Measurements from ENCODE around the gene SLC1A2.

The SLC1A2 gene

GRCh38 chr11:35235936-35236666 lies 183.3 kb downstream of the SLC1A2 start:
- no peaks in the 10 kb centered on the region for H3K27me3 ChIP-seq (ENCODE audit: insufficient read depth, low read depth, severe bottlenecking)
- TF ChIP-seq, protein P1, sequence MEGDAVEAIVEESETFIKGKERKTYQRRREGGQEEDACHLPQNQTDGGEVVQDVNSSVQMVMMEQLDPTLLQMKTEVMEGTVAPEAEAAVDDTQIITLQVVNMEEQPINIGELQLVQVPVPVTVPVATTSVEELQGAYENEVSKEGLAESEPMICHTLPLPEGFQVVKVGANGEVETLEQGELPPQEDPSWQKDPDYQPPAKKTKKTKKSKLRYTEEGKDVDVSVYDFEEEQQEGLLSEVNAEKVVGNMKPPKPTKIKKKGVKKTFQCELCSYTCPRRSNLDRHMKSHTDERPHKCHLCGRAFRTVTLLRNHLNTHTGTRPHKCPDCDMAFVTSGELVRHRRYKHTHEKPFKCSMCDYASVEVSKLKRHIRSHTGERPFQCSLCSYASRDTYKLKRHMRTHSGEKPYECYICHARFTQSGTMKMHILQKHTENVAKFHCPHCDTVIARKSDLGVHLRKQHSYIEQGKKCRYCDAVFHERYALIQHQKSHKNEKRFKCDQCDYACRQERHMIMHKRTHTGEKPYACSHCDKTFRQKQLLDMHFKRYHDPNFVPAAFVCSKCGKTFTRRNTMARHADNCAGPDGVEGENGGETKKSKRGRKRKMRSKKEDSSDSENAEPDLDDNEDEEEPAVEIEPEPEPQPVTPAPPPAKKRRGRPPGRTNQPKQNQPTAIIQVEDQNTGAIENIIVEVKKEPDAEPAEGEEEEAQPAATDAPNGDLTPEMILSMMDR (IDR thresholded peaks at IDR 0.05; ENCODE audit: low read depth, low read length) = no peak
- H3K9me3 ChIP-seq (ENCODE audit: severe bottlenecking) = peaks cover 2% of the 10 kb centered on the region
- H3K27ac ChIP-seq = no peak overlapping the region
- no peak overlapping the region for H3K4me3 ChIP-seq (ENCODE audit: low read depth, low read length)
- no peak for DNase-seq
- no peaks in the 10 kb centered on the region for H3K36me3 ChIP-seq

GRCh38 chr11:35235498-35235897 lies 183.9 kb downstream of the SLC1A2 start:
- no peaks in the 10 kb centered on the region for H3K36me3 ChIP-seq
- H3K27ac ChIP-seq = no peak overlapping the region
- no peak for DNase-seq
- H3K4me3 ChIP-seq (ENCODE audit: low read depth, low read length) = no peak overlapping the region
- TF ChIP-seq, protein P1 (IDR thresholded peaks at IDR 0.05; ENCODE audit: low read depth, low read length) = no peak
- H3K9me3 ChIP-seq (ENCODE audit: severe bottlenecking) = peaks cover 2% of the 10 kb centered on the region
- H3K27me3 ChIP-seq (ENCODE audit: insufficient read depth, low read depth, severe bottlenecking) = no peaks in the 10 kb centered on the region

DNA sequence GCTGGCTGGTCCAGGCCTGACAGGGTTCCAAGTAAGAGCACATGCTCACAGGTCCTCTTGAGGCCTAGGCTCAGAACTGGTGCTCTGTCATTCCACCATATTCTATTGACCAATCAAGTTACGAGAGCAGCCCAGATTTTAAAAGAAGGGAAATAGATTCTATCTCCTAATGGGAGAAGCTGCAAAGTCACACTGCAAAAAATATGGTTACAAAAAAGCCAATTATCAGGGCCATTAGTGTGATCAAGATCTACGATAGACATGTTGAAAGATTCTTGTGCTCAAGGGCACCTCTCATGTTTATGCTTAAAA lies 184.2 kb downstream of the SLC1A2 start:
- TF ChIP-seq, protein P1 (IDR thresholded peaks at IDR 0.05; ENCODE audit: low read depth, low read length) = no peak
- H3K27ac ChIP-seq = no peak overlapping the region

DNA sequence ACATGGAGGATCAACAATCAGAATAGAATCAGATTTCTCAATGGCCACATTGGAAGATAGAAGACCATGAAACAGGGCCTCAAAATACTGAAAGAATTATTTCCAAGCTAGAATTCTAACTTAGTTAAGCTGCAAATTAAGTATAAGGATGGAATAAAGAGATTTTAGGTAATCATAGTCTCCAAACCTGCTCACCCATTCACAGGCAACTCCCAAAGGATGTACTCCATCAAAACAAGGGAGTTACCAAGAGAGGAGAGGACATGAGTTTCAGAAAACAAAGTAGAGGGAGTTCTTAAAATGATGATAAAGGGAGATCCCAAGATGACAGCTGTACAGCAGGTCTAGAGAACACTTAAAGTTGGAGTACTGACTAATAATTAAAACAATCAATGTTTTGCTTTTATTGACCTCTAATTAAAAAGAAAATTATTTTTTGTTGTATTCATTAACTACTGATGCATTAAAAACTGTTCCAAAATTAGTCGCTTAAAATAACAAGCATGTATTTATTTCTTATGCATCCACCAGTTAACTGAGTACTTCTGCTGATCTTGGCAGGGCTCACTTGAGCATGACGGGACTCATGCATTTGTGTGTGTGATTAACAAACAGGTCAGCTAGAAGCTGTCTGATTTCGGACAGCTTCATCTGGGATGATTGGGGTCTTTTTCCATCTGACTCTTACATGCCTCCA lies 184.8 kb downstream of the SLC1A2 start:
- Histone ChIP-seq H3K27me3 (ENCODE audit: insufficient read depth, low read depth, severe bottlenecking) (no peaks in the 10 kb centered on the region), H3K4me3 (ENCODE audit: low read depth, low read length) (no peak overlapping the region), H3K27ac (no peak overlapping the region), H3K36me3 (no peaks in the 10 kb centered on the region), H3K9me3 (ENCODE audit: severe bottlenecking) (peaks cover 2% of the 10 kb centered on the region)
- no peak for DNase-seq
- TF ChIP-seq, protein P1 (IDR thresholded peaks at IDR 0.05; ENCODE audit: low read depth, low read length) = no peak

More for the DNA sequence above, 184.2 kb downstream of the SLC1A2 start:
- Histone ChIP-seq H3K36me3 (no peaks in the 10 kb centered on the region), H3K4me3 (ENCODE audit: low read depth, low read length) (no peak overlapping the region), H3K9me3 (ENCODE audit: severe bottlenecking) (peaks cover 2% of the 10 kb centered on the region), H3K27me3 (ENCODE audit: insufficient read depth, low read depth, severe bottlenecking) (no peaks in the 10 kb centered on the region)
- no peak for DNase-seq

- TF ChIP-seq, protein P1 (IDR thresholded peaks at IDR 0.05; ENCODE audit: low read depth, low read length) = no peak
- H3K27ac ChIP-seq = no peak overlapping the region
- DNase-seq = no peak
These were observed 185.8 kb downstream of the SLC1A2 start for GRCh38 chr11:35233518-35233917.

More at GRCh38 chr11:35233518-35233917, 185.8 kb downstream of the SLC1A2 start:
- Histone ChIP-seq H3K36me3 (no peaks in the 10 kb centered on the region), H3K9me3 (ENCODE audit: severe bottlenecking) (peaks cover 2% of the 10 kb centered on the region), H3K4me3 (ENCODE audit: low read depth, low read length) (no peak overlapping the region), H3K27me3 (ENCODE audit: insufficient read depth, low read depth, severe bottlenecking) (no peaks in the 10 kb centered on the region)

All from WERI-Rb-1 (cell line).